ENCODE measurements around the gene RNF220.

DNA sequence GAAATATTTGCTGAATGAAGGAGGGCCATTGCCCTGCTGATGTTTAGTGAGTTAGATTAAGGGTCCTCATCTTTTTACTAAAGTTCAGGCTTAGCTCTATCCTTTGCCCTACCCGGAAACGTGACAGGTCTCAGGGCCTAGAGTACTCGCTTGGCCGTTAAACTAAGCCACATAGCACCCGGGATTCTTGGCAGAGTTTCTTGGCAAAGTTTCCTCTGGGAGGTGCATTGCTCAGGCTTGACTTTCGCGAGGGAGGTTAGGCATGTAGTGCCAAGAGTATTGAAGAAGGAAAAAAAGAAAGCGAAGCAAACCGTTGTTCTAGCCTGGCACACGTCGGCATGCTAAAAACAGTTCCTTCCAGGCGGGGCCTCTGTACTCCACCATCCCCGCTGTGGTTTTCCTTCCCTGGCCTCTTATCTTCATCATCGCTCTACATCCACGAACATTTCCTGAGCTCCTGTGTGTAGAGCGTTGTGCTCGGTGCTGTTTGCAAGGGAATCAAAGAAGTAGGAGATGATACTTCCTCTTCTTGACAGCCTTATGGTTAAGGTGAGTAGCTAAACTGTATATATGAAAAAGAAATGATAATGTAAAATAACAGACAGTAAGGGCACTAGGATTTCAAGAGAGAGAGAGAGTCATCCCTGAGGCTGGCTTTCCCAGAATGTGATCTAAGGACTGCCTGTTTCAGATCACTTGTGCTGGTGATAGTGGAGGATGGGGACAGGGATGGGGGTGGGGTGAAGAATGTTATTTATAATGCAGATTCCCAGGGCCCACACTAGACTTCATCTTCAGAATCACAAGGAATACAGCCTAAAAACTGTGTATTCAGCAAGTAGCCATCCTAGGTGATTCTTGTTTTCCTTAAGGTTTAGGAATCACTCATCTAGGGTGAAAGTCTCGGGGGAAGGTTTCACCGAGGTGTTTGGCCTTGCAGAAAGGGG lies 18.8 kb downstream of the RNF220 start:
- TF ChIP-seq CTCF (IDR thresholded peaks at IDR 0.05) (no peak), POLR2A (IDR thresholded peaks at IDR 0.05) (no peak)
